GM12878 (cell line): Measurements from ENCODE around the gene ZNF827. TPM values are rescaled to one million over a fixed set of nuclear protein-coding genes. Genes with fewer than 3 reads are reported as not detected.
A peak's percentile ranks its signal among the peaks of the same experiment; 100 is the strongest.

ENCODE experiments used
- ATAC-seq: fragments of 200-7000 bp; cut with Tn5 transposase; 3 replicates; pipeline ENCODE4 v1.9.1; 2020; ENCODE audit warnings: mild to moderate bottlenecking, moderate library complexity
- BruUV-seq: library from RNA; stranded (reverse); fragments of 400-500 nt; replicated peaks from 2 replicates; lab custom pipeline; 2021; lab: Mats Ljungman, UMichigan
- CTCF ChIA-PET: fragments of 300-600 bp; sonication (Branson Sonifier 250); formaldehyde crosslinking; extraction: SDS; loops from one replicate; lab custom pipeline; 2021; ENCODE audit warnings: inconsistent platforms; lab: Yijun Ruan, JAX
- POLR2A ChIA-PET: fragments of 350-600 bp; formaldehyde crosslinking; extraction: SDS; loops from one replicate; lab custom pipeline; 2021; ENCODE audit warnings: inconsistent platforms; lab: Charles Lee
- RAD21 ChIA-PET: fragments of 300-600 bp; sonication (Branson Sonifier 250); formaldehyde crosslinking; loops from one replicate; lab custom pipeline; 2023; ENCODE audit warnings: antibody characterized with exemption; ENCODE audit not compliant: unreplicated experiment; lab: Charles Lee
- SMC1A ChIA-PET: fragments of 300-600 bp; sonication (Branson Sonifier 250); formaldehyde crosslinking; loops from one replicate; lab custom pipeline; 2023; ENCODE audit not compliant: unreplicated experiment, uncharacterized antibody; lab: Charles Lee
- DNase-seq: peaks from one replicate; pipeline ENCODE4 v3.0.0-alpha.2; 2011; ENCODE audit warnings: low read depth, low spot score
- FAIRE-seq: peaks from 3 replicates; lab custom pipeline; 2011; peaks lifted over from hg19 to GRCh38; lab: Jason Lieb, UNC
- H2AFZ ChIP-seq: 2 replicates; pipeline ENCODE4 v1.6.0; 2011; ENCODE audit warnings: low read depth, low read length, control low read depth; ENCODE audit not compliant: control insufficient read depth
- H3K27ac ChIP-seq: 2 replicates; pipeline ENCODE4 v1.5.1; 2011; ENCODE audit warnings: control low read depth; ENCODE audit not compliant: control insufficient read depth, insufficient read depth
- H3K27me3 ChIP-seq, 2 experiments: replicated peaks in 1 of 2; 2 replicates each; pipeline versions ENCODE4 v1.6.0 to v1.6.1; 2011; ENCODE audit warnings: low read length in 1 of 2; ENCODE audit not compliant: control insufficient read depth in 2 of 2, insufficient read depth in 2 of 2
- H3K36me3 ChIP-seq, 2 experiments: 2 replicates each; pipeline ENCODE4 v1.5.1; 2011; ENCODE audit warnings: low read length in 1 of 2; ENCODE audit not compliant: control insufficient read depth in 2 of 2, insufficient read depth in 2 of 2
- H3K4me1 ChIP-seq: 2 replicates; pipeline ENCODE4 v1.6.1; 2011; ENCODE audit warnings: mild to moderate bottlenecking, low read length, moderate library complexity, mixed read lengths; ENCODE audit not compliant: control insufficient read depth, insufficient read depth
- H3K4me2 ChIP-seq: 2 replicates; pipeline ENCODE4 v1.6.0; 2011; ENCODE audit warnings: control low read depth; ENCODE audit not compliant: control insufficient read depth, insufficient read depth
- H3K4me3 ChIP-seq: fragments of 200-600 bp; sonication (generic); 2 replicates; pipeline ENCODE4 v1.5.1; 2016
- H3K79me2 ChIP-seq: 2 replicates; pipeline ENCODE4 v1.6.0; 2011; ENCODE audit warnings: low read length; ENCODE audit not compliant: control insufficient read depth, insufficient read depth
- H3K9ac ChIP-seq: 2 replicates; pipeline ENCODE4 v1.8.0; 2011; ENCODE audit warnings: low read length, control low read depth, mixed read lengths; ENCODE audit not compliant: control insufficient read depth, insufficient read depth
- H3K9me3 ChIP-seq: replicated peaks from 3 replicates; pipeline ENCODE4 v1.5.1; 2011; ENCODE audit warnings: mild to moderate bottlenecking, low read length; ENCODE audit not compliant: control insufficient read depth, insufficient read depth
- H4K20me1 ChIP-seq: 2 replicates; pipeline ENCODE4 v1.6.0; 2011; ENCODE audit not compliant: control insufficient read depth, insufficient read depth
- BCL11A ChIP-seq: IDR thresholded peaks from 2 replicates; pipeline ENCODE4 v1.6.1; 2011; ENCODE audit warnings: low read depth, low read length
- CHD2 ChIP-seq: IDR thresholded peaks from 2 replicates; pipeline ENCODE4 v1.6.1; 2011; ENCODE audit warnings: low read depth, low read length, improper control_type of control experiment, borderline replicate concordance
- EED ChIP-seq: sonication (generic); IDR thresholded peaks from 2 replicates; pipeline ENCODE4 v1.6.1; 2016; ENCODE audit warnings: antibody characterized with exemption, low read depth
- HDAC2 ChIP-seq: fragments of 200-600 bp; sonication (generic); IDR thresholded peaks from 2 replicates; pipeline ENCODE4 v1.6.1; 2017
- HDAC6 ChIP-seq: fragments of 200-600 bp; sonication (generic); IDR thresholded peaks from one replicate; pipeline ENCODE4 v1.8.0; 2017; ENCODE audit warnings: antibody characterized with exemption; ENCODE audit not compliant: unreplicated experiment
- HDGF ChIP-seq: fragments of 450-650 bp; IDR thresholded peaks from 2 replicates; pipeline ENCODE4 v1.6.1; 2016; ENCODE audit warnings: antibody characterized with exemption
- IKZF2 ChIP-seq, 2 experiments: fragments of 450-650 bp; IDR thresholded peaks; 2 replicates each; pipeline ENCODE4 v1.6.1; 2017; ENCODE audit warnings: mild to moderate bottlenecking in 2 of 2, moderate library complexity in 2 of 2
- MTA2 ChIP-seq: fragments of 450-650 bp; IDR thresholded peaks from 2 replicates; pipeline ENCODE4 v1.6.1; 2016; ENCODE audit warnings: low read depth, mild to moderate bottlenecking, moderate library complexity
- NFIC ChIP-seq: IDR thresholded peaks from 2 replicates; pipeline ENCODE4 v1.6.1; 2012; ENCODE audit warnings: low read depth, mild to moderate bottlenecking, inconsistent platforms, low read length, moderate library complexity
- NR2C1 ChIP-seq: fragments of 450-650 bp; IDR thresholded peaks from 2 replicates; pipeline ENCODE4 v1.6.1; 2017; ENCODE audit warnings: antibody characterized with exemption, mild to moderate bottlenecking, moderate library complexity
- NR2F1 ChIP-seq: fragments of 450-650 bp; conservative IDR thresholded peaks from 2 replicates; pipeline ENCODE4 v1.6.1; 2017; ENCODE audit warnings: mild to moderate bottlenecking
- RUNX3 ChIP-seq: IDR thresholded peaks from 2 replicates; pipeline ENCODE4 v1.6.1; 2012; ENCODE audit warnings: low read length, inconsistent platforms
- USF1 ChIP-seq: IDR thresholded peaks from 2 replicates; pipeline ENCODE4 v1.6.1; 2011; ENCODE audit warnings: borderline replicate concordance, low read depth, mild to moderate bottlenecking, moderate library complexity, mixed read lengths, low read length; ENCODE audit not compliant: insufficient read depth; ENCODE audit errors: extremely low read length
- ZBTB33 ChIP-seq: fragments of 450-650 bp; IDR thresholded peaks from 2 replicates; pipeline ENCODE4 v1.6.1; 2017; ENCODE audit warnings: mild to moderate bottlenecking
- WGBS: methylation state at CpG from one replicate; pipeline ENCODE4 v1.1.6; 2016; ENCODE audit warnings: low lambda C conversion rate; ENCODE audit not compliant: insufficient replicate concordance, insufficient coverage; ENCODE audit errors: missing lambda C conversion rate; 5-methylcytosine and 5-hydroxymethylcytosine counted together
- in situ Hi-C: fragments of 300-500 bp; cut with MboI; formaldehyde crosslinking; loops from 9 replicates; pipeline ENCODE4 v1.14.3; 2018; ENCODE audit warnings: mixed read lengths
- intact Hi-C: fragments of 100-400 bp; cut with micrococcal nuclease; formaldehyde crosslinking; loops from one replicate; pipeline ENCODE4 v1.14.2; 2022; ENCODE audit not compliant: unreplicated experiment
- polyA plus RNA-seq, 11 experiments: library from polyadenylated mRNA; depleted of rRNA in 4 of 11; unstranded in 6 of 11; stranded (reverse) in 5 of 11; fragments of >200 nt; fragmentation: Nextera tagmentation in 4 of 11; fragmentation: Illumina TruSeq in 1 of 11; extraction: Ambion mirVana in 4 of 11; extraction: Trizol in 1 of 11; gene quantifications; 1 replicate in 1 of 11; 2 replicates in 10 of 11; pipeline versions ENCODE4 v1.2.1 to v1.2.3, GENCODE V29; 2011 to 2016; ENCODE audit warnings: inconsistent platforms in 2 of 11, missing spikeins in 2 of 11, low read depth in 1 of 11
- total RNA-seq, 4 experiments: library from RNA; depleted of rRNA in 3 of 4; stranded (reverse); fragments of >200 nt in 3 of 4; fragmentation: Illumina TruSeq in 1 of 4; extraction: Trizol in 1 of 4; gene quantifications; 2 replicates each; pipeline versions ENCODE4 v1.2.1 to v1.2.3, GENCODE V29; 2013 to 2021
- TF ChIP-seq, protein P1 (sequence below): fragments of 450-650 bp; IDR thresholded peaks from 2 replicates; pipeline ENCODE4 v1.6.1; 2018; ENCODE audit warnings: borderline replicate concordance, mild to moderate bottlenecking; ENCODE audit not compliant: partially characterized antibody
- TF ChIP-seq, protein P2 (sequence below): IDR thresholded peaks from 2 replicates; pipeline ENCODE4 v1.6.1; 2012; ENCODE audit warnings: low read length, inconsistent platforms

Gene ZNF827
- total and polyA plus RNA-seq, 10 of the 15 experiments (the other 5 are each of a cell fraction or from before 2014, with no cell fraction given): 3.8 to 31.5 (median 13.6) TPM

- TF ChIP-seq, protein P1, sequence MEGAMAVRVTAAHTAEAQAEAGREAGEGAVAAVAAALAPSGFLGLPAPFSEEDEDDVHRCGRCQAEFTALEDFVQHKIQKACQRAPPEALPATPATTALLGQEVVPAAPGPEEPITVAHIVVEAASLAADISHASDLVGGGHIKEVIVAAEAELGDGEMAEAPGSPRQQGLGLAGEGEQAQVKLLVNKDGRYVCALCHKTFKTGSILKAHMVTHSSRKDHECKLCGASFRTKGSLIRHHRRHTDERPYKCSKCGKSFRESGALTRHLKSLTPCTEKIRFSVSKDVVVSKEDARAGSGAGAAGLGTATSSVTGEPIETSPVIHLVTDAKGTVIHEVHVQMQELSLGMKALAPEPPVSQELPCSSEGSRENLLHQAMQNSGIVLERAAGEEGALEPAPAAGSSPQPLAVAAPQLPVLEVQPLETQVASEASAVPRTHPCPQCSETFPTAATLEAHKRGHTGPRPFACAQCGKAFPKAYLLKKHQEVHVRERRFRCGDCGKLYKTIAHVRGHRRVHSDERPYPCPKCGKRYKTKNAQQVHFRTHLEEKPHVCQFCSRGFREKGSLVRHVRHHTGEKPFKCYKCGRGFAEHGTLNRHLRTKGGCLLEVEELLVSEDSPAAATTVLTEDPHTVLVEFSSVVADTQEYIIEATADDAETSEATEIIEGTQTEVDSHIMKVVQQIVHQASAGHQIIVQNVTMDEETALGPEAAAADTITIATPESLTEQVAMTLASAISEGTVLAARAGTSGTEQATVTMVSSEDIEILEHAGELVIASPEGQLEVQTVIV: no peak
- TF ChIP-seq, protein P2, sequence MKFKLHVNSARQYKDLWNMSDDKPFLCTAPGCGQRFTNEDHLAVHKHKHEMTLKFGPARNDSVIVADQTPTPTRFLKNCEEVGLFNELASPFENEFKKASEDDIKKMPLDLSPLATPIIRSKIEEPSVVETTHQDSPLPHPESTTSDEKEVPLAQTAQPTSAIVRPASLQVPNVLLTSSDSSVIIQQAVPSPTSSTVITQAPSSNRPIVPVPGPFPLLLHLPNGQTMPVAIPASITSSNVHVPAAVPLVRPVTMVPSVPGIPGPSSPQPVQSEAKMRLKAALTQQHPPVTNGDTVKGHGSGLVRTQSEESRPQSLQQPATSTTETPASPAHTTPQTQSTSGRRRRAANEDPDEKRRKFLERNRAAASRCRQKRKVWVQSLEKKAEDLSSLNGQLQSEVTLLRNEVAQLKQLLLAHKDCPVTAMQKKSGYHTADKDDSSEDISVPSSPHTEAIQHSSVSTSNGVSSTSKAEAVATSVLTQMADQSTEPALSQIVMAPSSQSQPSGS: no peak
- TF ChIP-seq ZBTB33: no peak
- no peak for TF ChIP-seq NFIC
- TF ChIP-seq EED: no peak
- TF ChIP-seq, all 136 proteins: peak for 0
These were observed 53.0 kb downstream of the ZNF827 start (continued) for GRCh38 chr4:145885666-145886065.

GRCh38 chr4:145884775-145885174 is 53.8 kb downstream of the ZNF827 start:
- Histone ChIP-seq H3K9me3 (no peaks in the 10 kb centered on the region), H3K79me2 (peaks cover 49% of the 10 kb centered on the region), H3K4me3 (no peak overlapping the region), H2AFZ (no peak overlapping the region), H4K20me1 (peaks cover 5% of the 10 kb centered on the region; the same call in 1 of the 2 replicates), H3K27me3 (no peaks in the 10 kb centered on the region), H3K9ac (no peak overlapping the region), H3K36me3 (peaks cover 12 to 38% of the 10 kb centered on the region in 2 experiments), H3K4me2 (no peak overlapping the region), H3K27ac (no peak overlapping the region), H3K4me1 (peaks cover 38% of the 10 kb centered on the region)
- WGBS: 0% methylated on average over 1 of the region's 1 CpG
- in situ Hi-C loops: no loop called here
- ChIA-PET CTCF (interaction anchor here (0.7 kb wide), 1 partner anchor 11 kb away, joined by 3 read pairs; no protein-coding TSS in a partner anchor), RAD21 (no interaction called here), SMC1A (interaction anchor here (0.5 kb wide), 1 partner anchor 33 kb away, joined by 4 read pairs; no protein-coding TSS in a partner anchor), POLR2A (interaction anchor here (0.6 to 1.0 kb wide), 3 partner anchors 14 to 35 kb away, joined by 3 to 5 read pairs (median 3); no protein-coding TSS in a partner anchor)
- no peak for DNase-seq
- no peak for FAIRE-seq
- TF ChIP-seq RUNX3 (peak; percentile 34; the same call in 1 of the 2 replicates), IKZF2 (IDR thresholded peaks at IDR 0.05) (peak in 1 of 2 experiments; percentile 37; a peak in 1 of 4 replicates), NR2F1 (peak; percentile 52; the same call in 1 of the 2 replicates), NR2C1 (no peak), CHD2 (no peak), USF1 (no peak), HDGF (no peak), HDAC2 (no peak), BCL11A (peak; percentile 52; the same call in 1 of the 2 replicates), HDAC6 (no peak), NFIC (0 out of 2 replicates have a peak, but pooled peaks have one; percentile 15), MTA2 (peak; percentile 72)
- no TSS peak for BruUV-seq
- ATAC-seq: peak; percentile 68
- intact Hi-C loops: loop anchor here (5.0 kb wide), 1 partner anchor 53 kb away; the partner anchor contains the start of gene ZNF827
